GM12874 (cell line): ENCODE measurements around the gene RTF2.
A peak's percentile ranks its signal among the peaks of the same experiment; 100 is the strongest.

ENCODE experiments used
- TF ChIP-seq, protein P1 (sequence below): IDR thresholded peaks from 2 replicates; pipeline ENCODE4 v1.5.1; 2011; ENCODE audit warnings: low read depth, mild to moderate bottlenecking, control low read depth, low read length, moderate library complexity; ENCODE audit not compliant: insufficient read depth

RTF2 gene

DNA sequence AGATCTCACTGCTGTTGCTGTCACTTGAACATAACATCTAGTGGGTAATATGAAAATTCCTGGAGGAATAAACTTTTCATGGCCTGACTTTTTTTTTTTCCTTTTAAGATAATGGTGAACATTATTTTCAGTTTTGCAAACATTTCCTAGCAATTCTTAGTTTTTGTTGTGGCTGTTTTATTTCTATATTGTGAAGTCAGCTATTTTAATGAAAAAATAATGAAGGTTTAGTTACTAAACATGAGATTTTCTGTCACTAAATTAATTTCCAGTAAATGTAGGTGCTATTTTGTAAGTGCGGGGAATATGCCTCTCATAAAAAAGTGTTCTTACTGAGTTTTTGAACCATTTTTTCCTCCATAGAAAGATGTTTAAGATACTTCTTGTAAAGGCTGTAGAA is 32.7 kb downstream of the RTF2 start:
- TF ChIP-seq, protein P1, sequence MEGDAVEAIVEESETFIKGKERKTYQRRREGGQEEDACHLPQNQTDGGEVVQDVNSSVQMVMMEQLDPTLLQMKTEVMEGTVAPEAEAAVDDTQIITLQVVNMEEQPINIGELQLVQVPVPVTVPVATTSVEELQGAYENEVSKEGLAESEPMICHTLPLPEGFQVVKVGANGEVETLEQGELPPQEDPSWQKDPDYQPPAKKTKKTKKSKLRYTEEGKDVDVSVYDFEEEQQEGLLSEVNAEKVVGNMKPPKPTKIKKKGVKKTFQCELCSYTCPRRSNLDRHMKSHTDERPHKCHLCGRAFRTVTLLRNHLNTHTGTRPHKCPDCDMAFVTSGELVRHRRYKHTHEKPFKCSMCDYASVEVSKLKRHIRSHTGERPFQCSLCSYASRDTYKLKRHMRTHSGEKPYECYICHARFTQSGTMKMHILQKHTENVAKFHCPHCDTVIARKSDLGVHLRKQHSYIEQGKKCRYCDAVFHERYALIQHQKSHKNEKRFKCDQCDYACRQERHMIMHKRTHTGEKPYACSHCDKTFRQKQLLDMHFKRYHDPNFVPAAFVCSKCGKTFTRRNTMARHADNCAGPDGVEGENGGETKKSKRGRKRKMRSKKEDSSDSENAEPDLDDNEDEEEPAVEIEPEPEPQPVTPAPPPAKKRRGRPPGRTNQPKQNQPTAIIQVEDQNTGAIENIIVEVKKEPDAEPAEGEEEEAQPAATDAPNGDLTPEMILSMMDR = no peak

DNA sequence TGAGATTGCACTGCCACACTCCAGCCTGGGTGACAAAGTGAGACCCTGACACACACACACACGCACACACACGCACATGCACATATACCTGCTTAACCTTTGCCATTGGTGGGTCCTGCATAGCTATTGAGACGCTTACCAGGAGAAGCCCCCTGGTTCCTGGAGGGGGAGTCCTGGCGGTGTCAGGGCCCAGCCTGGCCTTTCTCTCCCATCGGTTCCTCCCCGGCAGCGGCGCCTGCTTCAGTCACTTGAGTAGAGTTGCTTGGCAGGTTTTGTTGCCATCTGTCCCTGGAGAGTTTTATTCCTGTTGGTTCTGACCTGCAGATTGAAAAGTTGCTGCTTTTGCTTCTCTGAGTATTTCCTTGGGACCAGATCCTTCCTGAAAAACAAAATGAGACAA is 35.5 kb downstream of the RTF2 start:
- TF ChIP-seq, protein P1 = no peak

DNA sequence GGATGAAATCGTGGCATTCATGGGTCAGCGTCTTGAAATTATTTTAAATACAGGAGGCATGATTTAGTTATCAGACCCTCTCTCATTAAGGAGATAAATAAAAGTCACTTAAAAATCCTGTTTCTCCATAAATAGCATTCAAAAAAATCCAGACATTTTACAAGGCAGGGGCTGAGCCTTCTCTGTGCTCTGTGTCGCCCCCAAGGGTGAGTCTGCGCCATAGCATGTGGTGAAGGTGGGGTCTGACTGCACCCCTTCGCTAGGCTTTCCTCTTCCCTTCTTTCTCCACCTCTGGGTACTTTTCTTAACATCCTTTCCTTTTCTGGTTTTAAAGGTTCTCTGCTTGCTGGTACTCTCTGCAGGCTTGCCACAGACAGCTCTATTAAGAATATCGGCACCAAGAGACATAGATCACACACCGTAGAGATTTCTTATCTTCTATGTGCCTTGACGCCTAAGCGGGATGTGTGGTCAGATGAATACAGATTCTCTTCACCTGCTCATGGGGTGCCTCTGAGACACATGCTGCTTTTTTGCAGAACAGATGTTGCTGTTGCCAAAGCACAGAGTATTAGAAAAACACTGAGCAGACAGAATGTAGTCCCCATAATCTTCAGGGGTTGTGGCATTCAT is 36.1 kb downstream of the RTF2 start:
- TF ChIP-seq, protein P1 = peak; percentile 59

DNA sequence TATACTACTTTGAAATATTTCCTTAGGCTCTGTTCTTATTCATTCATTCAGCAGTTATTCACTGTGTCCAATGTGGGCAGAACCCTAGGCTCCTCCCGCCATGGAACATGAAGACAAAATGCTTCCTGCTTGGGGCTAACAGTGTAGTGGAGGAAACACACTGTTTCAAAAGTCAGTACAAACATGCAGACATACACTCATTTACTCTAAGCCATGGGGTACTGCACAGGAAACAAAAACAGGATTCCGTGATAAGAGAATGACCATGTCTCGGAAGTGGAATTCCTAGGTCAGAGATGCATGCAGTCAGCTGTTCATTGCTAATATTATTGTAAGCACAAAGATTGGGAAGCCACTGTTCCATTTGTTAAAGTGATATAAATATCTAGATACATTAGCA is 37.7 kb downstream of the RTF2 start:
- TF ChIP-seq, protein P1 = no peak

DNA sequence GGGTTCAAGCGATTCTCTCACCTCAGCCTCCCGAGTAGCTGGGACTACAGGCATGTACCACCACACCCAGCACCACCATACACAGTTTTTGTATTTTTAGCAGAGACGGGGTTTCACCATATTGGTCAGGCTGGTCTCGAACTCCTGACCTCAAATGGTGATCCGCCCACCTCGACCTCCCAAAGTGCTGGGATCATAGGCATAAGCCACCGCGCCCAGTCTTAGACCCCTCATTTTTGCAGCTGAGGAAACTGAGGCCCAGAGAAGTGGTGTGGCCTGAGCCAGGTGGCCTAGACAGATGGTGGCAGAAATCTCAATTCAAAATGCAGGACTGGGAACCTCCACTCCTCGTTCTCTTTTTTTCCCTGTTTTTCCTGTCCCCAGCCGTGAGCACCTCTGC is 43.5 kb downstream of the RTF2 start:
- TF ChIP-seq, protein P1 = no peak

DNA sequence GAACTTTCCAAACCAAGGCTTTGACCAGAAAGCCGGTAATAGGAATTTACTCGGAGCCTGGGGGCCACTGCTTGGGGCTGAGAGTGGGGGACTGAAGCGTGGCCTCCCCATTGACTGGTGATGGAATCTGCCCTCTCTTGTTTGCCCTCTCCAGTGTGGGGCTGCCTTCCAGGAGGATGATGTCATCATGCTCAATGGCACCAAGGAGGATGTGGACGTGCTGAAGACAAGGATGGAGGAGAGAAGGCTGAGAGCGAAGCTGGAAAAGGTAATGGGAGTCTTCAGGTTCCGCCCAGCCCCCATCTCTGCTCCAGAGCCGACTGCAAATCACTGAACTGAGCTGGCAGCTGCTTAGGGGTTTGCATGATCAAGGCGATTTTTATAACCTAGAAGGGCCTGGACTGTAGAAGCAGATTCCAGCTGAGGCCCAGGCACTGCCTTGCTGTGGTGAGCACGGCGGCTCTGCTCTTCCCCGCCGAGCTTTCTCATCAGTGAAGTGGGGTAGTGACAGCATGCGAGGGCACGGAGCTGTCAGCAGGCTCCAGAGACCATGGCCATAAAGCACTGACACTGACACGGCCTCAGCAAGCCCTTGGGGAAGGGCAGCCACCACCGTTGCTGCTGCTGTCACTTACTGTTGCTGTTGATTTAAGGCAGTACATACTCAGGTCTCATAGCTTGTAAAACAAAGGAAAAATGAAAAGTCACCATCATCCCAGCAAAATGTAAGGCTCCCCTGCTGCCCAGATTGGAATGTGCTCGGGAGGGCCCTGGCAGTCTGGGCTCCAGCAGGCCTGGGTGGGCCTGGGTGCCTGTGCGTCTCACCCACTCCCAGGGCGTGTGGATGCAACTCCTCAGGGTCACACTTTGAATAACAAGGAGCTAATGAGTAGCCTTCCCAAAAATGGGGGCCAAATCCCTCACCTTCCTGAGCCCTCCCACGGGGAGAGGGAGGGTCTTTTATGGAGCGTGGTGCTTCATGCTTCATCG is 45.0 kb downstream of the RTF2 start:
- TF ChIP-seq, protein P1 = no peak

DNA sequence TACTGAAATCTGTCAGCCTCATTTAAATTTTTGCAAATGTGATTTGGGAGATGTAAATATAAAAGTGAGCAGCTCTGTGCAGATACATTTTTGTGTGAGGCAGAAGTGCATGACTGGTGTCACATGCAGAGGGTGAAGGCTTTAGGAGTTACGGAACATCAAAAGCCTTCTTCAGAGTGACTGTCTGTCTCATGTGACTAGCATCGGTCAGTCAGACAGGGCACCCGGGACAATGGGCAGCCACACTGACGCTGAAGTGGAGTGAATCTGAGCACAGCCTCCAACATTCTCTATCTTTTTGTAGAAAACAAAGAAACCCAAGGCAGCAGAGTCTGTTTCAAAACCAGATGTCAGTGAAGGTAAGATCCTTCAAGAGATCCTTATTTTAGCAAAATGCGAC is 48.2 kb downstream of the RTF2 start:
- TF ChIP-seq, protein P1 = no peak
